Measurements from ENCODE around the gene TMEM40. TPM values are rescaled to one million over a fixed set of nuclear protein-coding genes. Genes with fewer than 3 reads are reported as not detected.

Gene TMEM40
- total RNA-seq: not detected in 2 replicates

GRCh38 chr3:12759097-12759679, at the start of gene TMEM40:
TSS of gene TMEM40 (minus strand) at chr3:12759259. CDS start at chr3:12749832, 9,427 bp downstream.

GRCh38 chr3:12796171-12797123, 37.4 kb upstream of the TMEM40 start, which contains the start of gene CAND2:
TSS of gene CAND2 (plus strand) at chr3:12796680. CDS start at chr3:12796721, 41 bp downstream.

Other genes with a start within 250 kb of the TMEM40 start
- not detected in 2 replicates for gene MKRN2OS, start 213.8 kb downstream of the TMEM40 start, total RNA-seq
- gene MKRN2, start 202.2 kb downstream of the TMEM40 start, total RNA-seq: 44.6 and 48.4 TPM in 2 replicates
- gene RAF1, start 95.1 kb downstream of the TMEM40 start, total RNA-seq: 88.9 and 102 TPM in 2 replicates
- 6.4 and 6.6 TPM in 2 replicates for gene CAND2, start 37.4 kb upstream of the TMEM40 start, total RNA-seq
- gene RPL32, start 82.3 kb upstream of the TMEM40 start, total RNA-seq: 448 and 623 TPM in 2 replicates

Data from uterine smooth muscle cell (primary cell).